ENCODE data around the gene QSOX2.

GRCh38 chr9:136202454-136203407 is 42.9 kb downstream of the QSOX2 start:
- no peak for TF ChIP-seq GATA3 (IDR thresholded peaks at IDR 0.05; ENCODE audit: low read depth, low read length)
- TF ChIP-seq GATA2 (IDR thresholded peaks at IDR 0.05; ENCODE audit: low read depth, low read length), result no peak
